GM21381 (cell line): Measurements from ENCODE around the gene CRYBG1.
"Not testable (repeated sequence)": the region's sequence is repeated elsewhere in the genome, so short reads cannot be mapped to it uniquely, and the experiment has no call there.

Experiments used
- ATAC-seq: cut with Tn5 transposase; IDR thresholded peaks from one replicate; pipeline ENCODE4 v1.9.1; 2021; ENCODE audit warnings: mild to moderate bottlenecking, moderate library complexity; ENCODE audit not compliant: unreplicated experiment

Gene CRYBG1

DNA sequence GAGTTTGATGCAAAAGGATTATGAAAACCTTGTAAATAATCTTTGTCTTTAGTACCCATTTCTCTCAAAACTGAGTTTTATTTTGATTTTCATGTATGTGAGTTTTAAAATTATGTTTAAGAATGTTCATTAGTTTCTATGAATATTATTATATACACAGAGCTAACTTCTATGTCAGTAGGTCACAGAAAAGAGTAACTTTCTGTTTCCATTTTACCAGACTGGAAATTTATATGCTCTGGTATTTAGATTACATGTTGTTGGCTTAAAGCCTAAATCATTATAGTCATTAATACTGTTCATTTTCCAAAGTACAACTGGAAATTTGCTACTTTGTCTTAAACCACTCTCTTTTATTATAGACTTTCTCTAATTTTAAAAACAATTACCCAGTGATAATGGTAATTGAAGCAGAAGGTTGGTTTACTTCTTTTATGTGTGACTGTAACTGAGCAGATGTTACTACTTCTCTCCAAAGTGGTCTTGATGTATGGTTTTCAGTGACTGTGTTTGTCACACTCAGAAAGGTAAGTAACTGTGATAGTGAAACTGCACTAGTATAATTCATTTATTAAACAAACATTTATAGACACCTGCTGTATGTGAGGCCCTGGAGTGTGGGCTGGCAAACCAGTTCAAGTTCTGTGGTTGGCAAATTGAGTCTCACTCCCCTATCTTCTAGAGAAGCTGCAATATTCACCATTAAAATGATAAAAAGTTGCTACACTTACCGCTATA, 13.2 kb downstream of the CRYBG1 start:
- ATAC-seq = no peak

DNA sequence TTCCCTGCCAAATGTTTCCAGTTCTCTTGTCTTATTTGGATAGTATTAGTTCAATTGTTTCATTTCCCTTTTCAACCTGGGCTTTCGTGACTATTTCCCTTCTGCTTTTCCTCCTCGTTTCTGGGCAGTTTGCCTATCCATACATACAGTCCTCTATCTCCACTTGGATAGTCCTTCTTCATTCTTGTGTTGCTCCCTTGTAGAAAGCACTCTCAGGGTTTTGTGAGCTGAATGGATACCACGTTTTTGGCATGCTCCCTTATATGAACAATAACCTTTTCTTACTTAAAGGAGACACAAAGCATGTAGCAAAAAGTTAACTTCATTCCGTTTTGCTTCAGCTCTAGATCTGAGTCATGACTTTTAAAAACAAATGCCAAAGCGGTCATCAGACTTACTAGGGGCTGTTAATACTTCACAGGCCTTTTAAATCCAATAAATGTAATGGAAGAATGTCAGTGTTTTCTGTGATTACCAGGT, 16.6 kb downstream of the CRYBG1 start:
- no peak for ATAC-seq

DNA sequence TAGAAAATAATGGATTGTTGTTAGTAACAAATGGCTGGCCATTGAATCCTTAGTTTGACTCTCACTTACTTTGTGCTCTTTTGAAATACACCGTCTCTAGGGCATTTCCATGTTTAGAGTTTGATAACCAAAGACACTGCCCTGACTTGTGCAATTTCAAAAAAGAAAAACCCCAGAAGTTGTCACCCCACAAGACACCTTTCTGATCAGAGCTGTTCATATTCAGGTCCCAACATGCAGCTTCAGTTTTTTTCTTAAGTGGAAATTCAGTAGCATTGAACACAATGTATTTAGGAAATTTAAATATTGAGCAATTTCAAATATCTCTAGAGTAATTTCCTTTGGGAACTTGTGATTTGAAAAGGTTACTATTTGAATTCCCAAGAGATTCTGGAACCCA, 19.4 kb downstream of the CRYBG1 start:
- no peak for ATAC-seq

DNA sequence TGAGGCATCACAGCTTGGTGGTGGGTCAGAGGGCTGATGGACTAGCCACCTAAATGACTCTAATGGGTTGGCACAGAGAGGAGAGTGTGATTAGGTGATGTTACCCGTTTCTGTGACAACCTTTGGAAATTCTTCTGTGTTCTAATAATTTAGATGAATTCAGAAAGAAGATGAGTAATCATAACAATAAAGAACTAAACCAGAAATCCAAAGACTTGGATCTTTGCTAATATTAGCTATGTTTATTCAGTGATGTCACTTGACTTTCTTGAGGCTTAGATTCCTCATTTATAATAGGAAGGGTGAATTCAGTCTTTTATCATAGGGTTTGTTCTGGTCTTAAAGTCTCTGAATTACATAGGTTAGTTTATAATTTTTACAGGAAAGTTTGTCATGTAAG, 19.9 kb downstream of the CRYBG1 start:
- no peak for ATAC-seq

DNA sequence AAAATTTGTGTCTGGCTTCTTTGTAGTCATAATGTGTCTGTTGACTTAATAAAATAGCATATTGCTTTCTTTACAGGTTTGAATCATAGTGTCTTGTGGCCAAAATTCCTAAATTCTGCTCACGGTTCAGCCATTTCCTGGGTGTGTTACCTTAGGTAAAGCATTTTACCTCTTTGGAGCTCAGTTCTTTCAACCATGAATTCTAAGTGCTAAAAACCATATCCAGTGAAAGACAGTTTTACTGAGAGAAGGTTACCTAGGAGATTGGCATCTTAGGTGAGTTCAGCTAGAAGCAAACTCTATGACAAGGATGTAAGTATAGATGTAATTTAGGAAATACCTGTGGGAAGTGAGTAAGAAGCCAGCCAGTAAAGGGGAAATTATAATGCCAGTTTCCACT, 20.7 kb downstream of the CRYBG1 start:
- ATAC-seq = no peak

DNA sequence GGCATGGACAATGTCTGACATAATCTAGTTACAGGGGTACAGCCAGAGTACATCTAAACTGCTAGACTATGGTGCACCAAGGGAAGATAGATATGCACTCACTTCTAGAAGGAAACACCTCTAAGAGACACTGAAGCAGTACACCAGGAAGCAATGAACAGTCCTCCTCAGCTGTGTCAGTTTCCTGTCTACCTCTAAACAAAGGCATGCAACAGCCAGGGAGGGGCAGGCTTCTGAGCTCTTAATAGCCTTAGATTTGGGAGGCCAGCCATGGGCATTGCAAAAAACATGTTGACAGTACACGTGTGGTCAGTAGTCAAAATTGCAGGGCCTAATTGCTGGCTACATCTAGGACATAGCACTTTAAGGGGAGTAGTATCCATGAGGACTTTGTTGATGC, 21.4 kb downstream of the CRYBG1 start:
- ATAC-seq = no peak

DNA sequence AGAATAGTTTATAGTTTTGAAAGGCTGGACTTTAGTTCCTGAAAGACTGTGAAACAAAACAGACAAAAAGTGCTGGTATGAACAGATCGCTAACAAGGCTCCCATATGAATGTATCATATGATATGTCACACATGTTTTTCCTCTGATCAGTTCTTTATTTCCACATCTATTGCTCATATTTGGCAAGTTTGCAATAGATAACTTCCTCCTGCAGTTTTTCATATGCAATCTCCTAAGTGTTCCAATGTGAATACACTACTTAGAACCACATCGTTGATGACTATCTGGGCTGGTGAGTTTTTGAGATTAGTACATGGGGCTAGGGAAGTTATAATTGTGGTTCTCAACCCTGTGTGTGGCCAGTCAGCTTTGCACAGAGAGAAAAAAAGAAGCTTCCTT, 23.1 kb downstream of the CRYBG1 start:
- no peak for ATAC-seq

DNA sequence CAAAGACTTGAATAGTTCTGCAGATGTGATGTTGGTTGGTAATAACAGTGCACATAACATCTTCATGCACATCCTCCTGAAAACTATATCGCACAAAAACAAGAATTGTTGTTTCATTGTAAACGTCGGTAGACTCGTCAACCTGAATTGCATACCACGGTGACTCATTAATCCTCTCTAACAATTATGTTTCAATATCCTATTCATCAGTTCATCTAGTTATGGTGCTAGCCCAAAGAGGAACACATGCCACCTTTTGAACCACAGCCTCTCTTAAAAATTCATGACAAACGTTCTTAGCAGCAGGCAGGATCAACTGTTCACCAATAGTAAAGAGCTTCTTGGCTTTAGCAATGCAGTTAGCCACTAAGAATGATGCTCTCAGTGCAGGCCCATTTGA, 25.0 kb downstream of the CRYBG1 start:
- ATAC-seq = no peak

DNA sequence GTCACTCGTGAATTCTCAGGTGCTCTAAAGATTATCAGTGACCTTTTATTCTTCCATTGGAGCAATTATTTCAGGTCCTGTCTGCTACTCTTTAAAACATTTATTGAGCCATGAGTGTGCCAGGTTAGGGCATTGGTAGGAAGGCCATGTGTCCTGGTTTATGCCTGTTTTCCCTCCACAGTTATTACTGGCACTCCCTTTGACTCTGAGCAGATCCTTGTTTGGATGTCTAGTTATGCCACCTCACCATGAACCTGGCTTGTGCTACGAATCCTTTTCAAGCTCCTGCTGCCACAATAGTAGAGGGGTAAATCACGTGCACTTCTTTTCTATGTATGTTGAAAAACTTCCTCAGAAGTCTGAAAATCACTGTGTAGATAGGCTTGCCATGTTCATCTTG, 27.4 kb downstream of the CRYBG1 start:
- ATAC-seq = no peak

DNA sequence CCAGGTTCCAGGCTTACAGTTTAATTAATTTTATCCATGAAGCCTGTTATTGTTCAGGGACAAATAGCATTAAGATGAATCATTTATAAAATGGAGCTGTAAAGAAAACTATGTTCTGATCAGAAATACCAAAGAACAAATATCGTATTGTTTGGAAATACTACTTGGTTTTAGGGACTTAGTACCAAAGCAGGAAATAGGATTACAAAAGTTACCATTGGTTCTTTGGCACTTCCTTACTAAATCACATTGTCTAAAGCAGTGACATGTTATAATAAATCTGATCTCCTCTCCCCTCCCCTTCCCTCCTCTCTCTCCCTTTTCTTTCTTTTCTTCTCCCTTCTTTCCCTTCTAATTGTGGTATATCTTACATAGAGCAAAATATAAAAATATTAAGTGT, 29.6 kb downstream of the CRYBG1 start:
- no peak for ATAC-seq

DNA sequence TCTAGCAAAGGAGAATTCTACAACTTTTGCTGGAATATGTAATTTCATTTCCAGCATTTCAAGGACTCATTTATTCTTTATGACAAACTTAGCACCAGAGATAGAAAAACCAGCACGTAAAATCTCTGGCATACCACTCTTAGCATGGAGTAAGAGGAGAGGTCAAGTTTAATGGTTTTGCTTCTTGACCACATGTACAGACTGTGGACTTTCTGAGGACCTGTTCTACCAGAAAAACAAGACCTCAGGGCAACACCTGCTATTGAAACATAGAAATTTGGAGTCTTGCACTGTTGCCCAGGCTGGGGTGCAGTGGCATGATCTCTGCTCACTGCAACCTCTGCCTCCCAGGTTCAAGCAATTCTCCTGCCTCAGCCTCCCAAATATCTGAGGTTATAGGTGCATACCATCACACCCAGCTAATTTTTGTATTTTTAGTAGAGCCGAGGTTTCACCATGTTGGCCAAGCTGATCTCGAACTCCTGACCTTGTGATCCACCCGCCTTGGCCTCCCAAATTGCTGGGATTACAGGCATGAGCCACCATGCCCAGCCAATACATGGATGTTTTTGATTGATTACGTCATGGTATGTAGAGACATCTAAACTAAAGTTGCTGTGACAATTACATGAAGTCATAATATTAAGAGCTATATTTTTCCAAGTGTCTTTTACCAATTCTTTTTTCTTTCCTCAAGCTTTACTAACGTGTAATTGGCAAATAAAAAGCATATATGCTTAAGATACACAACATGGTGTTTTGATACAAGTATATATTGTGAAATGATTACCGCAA, 36.1 kb downstream of the CRYBG1 start:
- ATAC-seq = no peak

DNA sequence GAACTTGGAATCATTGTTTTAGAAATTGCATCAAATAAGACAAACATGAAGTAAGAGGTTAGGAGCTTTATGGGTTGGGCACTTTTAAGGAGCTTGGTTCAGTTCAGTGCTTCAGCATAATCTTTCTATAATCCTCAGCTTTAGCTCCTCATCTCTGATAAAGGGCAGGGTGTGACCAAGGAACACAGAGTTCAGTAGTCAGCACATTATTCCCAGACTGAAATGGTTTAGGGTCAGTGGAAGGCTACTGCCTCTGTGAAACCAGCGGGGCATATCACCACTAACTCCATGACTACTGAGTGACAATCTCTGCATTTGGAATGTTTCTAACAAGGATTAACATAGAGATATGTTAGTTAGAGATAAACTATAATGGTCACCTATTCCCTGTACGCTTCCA, 36.9 kb downstream of the CRYBG1 start:
- ATAC-seq = no peak

DNA sequence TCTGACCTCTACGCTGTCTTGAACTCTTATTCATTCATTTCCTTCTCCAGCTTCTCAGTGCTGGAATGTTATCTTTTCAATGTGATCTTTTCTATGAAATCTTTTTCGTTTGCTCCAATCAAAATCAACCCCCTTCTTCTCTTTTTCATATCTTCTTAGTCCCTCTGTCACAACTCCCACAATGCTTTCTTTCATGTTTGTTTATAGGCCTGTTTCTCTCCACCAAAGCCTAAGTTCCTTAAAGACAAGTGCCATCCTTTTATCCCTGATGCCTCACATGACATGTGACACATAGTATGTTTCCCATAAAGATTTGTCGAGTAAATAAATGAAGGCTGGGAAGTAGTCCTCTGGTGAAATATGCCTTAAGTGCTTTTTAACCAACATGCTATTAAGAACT, 38.1 kb downstream of the CRYBG1 start:
- no peak for ATAC-seq

DNA sequence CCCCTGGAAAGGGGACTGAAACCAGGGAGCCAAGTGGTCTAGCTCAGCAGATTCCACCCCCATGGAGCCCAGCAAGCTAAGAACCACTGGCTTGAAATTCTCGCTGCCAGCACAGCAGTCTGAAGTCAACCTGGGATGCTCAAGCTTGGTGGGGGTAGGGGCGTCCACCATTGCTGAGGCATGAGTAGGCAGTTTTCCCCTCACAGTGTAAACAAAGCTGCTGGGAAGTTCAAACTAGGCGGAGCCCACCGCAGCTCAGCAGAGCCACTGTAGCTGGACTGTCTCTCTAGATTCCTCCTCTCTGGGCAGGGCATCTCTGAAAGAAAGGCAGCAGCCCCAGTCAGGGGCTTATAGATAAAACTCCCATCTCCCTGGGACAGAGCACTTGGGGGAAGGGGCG, 44.5 kb downstream of the CRYBG1 start:
- ATAC-seq = not testable (repeated sequence)

DNA sequence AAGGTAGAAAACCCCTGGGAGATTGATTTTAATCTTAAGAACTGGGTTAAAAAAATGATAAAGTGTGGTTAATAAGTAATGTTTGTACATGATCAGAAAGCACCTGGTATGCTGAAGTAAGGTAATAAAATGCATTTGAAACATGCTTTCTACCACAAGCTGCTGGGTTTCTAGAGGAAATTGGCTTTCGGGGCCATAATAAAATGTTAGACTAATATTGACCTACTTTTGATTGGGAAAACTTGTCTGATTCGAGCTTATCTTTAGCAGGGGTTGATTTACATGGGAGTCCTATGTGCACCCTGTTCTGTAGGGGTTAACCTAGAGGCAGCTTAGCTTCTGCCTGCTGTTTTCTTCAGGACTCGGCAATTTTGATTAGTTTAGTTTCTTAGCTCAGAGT, 50.5 kb downstream of the CRYBG1 start:
- ATAC-seq = no peak

DNA sequence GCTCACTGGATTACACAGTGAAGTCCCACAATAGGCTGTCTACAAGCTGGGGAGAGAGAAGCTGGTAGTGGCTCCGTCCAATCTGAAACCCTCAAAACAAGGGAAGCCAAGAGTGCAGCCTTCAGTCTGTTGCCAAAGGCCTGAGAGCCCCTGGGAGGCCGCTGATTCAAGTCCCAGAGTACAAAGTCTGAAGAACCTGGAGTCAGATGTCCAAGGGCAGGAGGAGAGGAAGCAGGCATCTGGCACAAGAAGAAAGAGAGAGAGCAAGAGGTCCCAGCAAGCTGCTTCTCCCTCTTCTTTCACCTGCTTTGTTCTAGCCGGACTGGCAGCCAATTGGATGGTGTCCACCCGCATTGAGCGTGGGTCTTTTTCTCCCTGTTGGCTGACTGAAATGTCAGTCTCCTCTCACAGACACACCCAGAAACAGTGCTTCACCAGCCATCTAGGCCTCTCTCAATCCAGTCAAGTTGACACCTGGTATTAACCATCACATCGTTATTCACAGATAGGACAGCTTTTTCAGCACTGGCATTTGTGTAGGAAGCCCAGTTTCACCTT, 51.2 kb downstream of the CRYBG1 start:
- ATAC-seq = no peak

DNA sequence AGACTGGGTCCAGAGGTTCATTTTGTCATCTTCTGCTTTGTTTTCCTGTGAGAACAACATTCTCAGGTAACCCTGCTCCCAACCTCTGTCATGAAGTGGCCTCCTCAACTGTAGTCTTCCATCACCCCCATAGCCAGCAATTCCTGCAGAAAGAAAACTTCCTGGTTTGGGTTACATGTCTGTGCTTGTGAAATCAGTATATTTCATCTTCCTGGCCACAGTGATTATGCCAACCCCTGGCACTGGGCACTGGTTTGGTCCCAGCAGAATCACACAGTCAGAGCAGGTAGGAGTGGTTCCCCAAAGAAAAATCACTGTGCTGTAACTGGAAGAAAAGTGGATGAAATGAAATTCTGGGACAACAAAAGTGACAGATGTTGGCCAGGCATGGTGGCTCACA, 52.5 kb downstream of the CRYBG1 start:
- ATAC-seq = no peak

DNA sequence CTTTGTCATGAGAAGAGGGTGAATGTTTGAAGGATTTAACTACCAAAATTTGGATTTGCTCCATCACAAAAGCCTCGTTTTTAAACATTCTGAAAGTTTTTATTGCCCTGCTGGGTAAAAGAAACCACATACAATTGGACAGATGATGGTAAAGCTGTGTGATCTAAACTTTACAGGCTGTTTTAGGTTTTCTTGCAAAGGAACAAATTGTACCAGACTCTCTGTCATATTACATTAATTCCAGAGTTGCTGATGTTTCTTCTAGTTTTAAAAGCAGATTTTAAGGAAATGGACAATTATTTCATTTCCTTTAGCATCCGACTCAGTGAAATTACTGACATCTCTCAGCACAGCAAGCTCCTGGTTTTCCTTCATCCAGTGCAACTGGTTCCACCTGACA, 53.2 kb downstream of the CRYBG1 start:
- no peak for ATAC-seq

DNA sequence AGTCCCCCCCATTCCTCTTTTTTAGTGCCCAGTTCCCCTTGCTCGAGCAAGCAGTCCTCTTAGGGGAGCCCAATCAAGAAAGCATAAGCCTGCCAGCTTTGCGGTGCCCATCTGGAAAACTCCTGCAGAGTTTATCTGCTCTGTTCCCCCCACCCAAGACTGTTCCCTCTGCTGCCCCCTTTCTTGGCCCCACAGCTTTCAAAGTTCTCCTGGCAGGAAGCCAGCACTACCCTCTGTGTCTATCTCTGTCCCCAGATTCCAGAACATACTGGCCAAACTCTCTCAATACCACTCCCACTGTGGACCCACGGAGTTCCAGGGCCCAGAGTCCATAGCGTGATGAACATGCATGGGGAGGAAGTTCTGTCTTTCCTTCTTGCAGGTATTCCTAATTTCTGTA, 55.4 kb downstream of the CRYBG1 start:
- no peak for ATAC-seq

DNA sequence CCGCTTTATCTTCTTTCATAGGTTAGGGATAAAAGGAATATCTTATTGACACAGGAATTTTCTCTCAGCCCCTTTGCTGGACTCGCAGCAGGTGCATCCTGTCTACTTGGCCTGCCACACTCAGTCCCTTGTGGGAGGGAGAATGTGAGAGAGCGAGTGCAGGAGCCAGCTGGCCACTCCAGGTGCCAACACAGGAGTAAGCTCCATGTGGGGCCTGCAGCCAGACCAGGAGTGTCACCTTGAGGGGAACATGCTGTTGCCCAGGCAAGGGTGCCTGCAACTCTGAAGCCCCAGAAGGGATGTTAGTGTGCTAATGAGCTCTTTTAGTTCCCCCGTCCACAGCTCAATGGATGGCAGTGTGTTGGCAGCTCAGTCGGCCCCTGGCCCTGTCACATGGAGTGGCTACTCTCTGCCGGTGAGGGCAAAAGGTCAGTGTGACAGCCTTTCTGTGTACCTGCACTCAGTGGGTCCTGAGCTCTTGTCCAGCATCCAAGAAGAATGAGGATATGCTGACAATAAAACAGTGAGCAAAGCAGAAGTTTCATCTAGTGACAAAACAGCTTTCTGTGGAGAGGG, 57.1 kb downstream of the CRYBG1 start:
- no peak for ATAC-seq

DNA sequence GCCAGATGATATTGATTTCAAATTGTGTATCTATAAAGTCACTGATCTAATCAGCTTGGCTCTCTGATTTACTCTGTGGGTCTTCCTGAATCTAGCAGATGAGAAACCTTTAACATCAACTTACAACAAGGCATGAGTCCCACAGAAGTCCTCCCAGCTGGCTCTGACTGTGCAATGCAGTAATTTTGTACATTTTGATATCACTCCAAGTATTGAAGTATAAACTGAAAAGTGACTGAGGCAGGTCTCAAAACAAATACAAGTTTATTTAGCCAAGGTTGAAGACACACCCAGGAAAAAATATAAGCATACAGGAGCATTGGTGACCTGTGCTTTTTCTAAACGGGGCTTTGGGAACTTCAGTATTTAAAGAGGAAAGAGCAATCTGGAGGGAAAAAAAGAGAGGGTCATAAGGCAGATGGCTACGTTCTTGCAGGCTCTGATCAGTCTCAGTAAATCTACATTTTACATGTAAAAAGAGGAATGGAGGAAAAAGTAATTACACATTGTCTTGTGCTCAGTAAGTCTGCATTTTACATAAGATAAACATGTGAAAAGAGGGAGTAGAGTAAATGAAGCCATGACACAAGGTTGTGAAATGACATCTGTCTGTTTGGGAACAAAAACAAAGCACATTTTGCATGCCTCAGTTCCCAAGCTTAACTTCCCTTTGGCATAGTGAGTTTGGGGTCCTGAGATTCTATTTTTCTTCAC, 59.5 kb downstream of the CRYBG1 start:
- no peak for ATAC-seq
